Thyroid gland (tissue), 4 donors: Measurements from ENCODE around the gene KLHL41. TPM values are rescaled to one million over a fixed set of nuclear protein-coding genes. Genes with fewer than 3 reads are reported as not detected.
"Not testable (repeated sequence)": the region's sequence is repeated elsewhere in the genome, so short reads cannot be mapped to it uniquely, and the experiment has no call there.

Source experiments
- DNase-seq, 2 donors: peaks; one replicate each; pipeline ENCODE4 v3.0.0-alpha.2; 2019
- H3K27ac ChIP-seq, 3 donors: fragments of 200-600 bp; sonication (generic); 1 replicate in 2 of 3; 2 replicates in 1 of 3; pipeline ENCODE4 v1.5.1; 2016 to 2019; ENCODE audit warnings: mild to moderate bottlenecking in 1 of 3, moderate library complexity in 1 of 3
- H3K27me3 ChIP-seq: fragments of 200-600 bp; sonication (generic); one replicate; pipeline ENCODE4 v1.5.1; 2019
- H3K36me3 ChIP-seq, 2 donors: fragments of 200-600 bp; sonication (generic); one replicate each; pipeline ENCODE4 v1.5.1; 2016 to 2019
- H3K4me1 ChIP-seq, 2 donors: fragments of 200-600 bp; sonication (generic); one replicate each; pipeline ENCODE4 v1.5.1; 2017 to 2019
- H3K4me3 ChIP-seq, 3 donors: fragments of 200-600 bp; sonication (generic); replicated peaks in 1 of 3; 1 replicate in 2 of 3; 2 replicates in 1 of 3; pipeline ENCODE4 v1.5.1; 2016; ENCODE audit warnings: mild to moderate bottlenecking in 1 of 3
- H3K9me3 ChIP-seq: fragments of 200-600 bp; sonication (generic); one replicate; pipeline ENCODE4 v1.5.1; 2017
- POLR2A ChIP-seq, 2 donors: fragments of 450-650 bp; IDR thresholded peaks; one replicate each; pipeline ENCODE4 v1.6.1; 2017; ENCODE audit warnings: antibody characterized with exemption in 2 of 2, mild to moderate bottlenecking in 2 of 2, moderate library complexity in 1 of 2
- WGBS, 2 donors: methylation state at CpG; one replicate each; pipeline ENCODE4 v1.1.5; 2017; 5-methylcytosine and 5-hydroxymethylcytosine counted together
- intact Hi-C: fragments of 100-400 bp; cut with DNase I; formaldehyde crosslinking; loops from one replicate; pipeline ENCODE4 v1.15.1; 2023
- total RNA-seq, 4 donors: library from RNA; depleted of rRNA; stranded (reverse); fragments of >200 nt; gene quantifications; one replicate each; pipeline ENCODE4 v1.2.3, GENCODE V29; 2016
- TF ChIP-seq, protein P1 (sequence below), 6 experiments: fragments of 200-600 bp in 3 of 6; fragments of 450-650 bp in 3 of 6; sonication (generic) in 3 of 6; IDR thresholded peaks; one replicate each; pipeline ENCODE4 v1.5.1; 2016 to 2019; ENCODE audit warnings: antibody characterized with exemption in 6 of 6, mild to moderate bottlenecking in 2 of 6, inconsistent platforms in 1 of 6, moderate library complexity in 1 of 6

The KLHL41 gene
- total RNA-seq, 4 donors from 2014 or later, result 1.9 to 4.9 (median 2.7) TPM

DNA sequence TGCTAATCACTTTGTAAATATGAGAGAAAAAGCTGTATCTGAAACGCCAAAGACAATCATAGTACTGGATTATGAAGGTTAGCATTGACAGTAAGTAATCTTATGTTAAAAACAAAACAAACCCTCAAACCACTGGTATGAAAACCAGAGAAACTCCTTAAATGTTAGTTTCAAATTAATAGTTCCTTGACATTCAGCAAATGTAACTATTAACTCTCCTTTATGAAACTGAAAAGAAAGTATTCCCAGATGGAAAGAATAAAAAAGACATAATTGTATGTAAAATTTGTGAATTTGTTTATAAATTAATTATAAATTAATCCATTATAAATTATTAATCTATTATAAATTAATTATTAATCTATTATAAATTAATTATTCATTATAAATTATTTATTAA is 51.9 kb downstream of the KLHL41 start:
- no peak for DNase-seq
- no peaks in the 10 kb centered on the region for H3K4me1 ChIP-seq
- intact Hi-C loops, result no loop called here
- no peak overlapping the region for H3K4me3 ChIP-seq
- TF ChIP-seq, protein P1, sequence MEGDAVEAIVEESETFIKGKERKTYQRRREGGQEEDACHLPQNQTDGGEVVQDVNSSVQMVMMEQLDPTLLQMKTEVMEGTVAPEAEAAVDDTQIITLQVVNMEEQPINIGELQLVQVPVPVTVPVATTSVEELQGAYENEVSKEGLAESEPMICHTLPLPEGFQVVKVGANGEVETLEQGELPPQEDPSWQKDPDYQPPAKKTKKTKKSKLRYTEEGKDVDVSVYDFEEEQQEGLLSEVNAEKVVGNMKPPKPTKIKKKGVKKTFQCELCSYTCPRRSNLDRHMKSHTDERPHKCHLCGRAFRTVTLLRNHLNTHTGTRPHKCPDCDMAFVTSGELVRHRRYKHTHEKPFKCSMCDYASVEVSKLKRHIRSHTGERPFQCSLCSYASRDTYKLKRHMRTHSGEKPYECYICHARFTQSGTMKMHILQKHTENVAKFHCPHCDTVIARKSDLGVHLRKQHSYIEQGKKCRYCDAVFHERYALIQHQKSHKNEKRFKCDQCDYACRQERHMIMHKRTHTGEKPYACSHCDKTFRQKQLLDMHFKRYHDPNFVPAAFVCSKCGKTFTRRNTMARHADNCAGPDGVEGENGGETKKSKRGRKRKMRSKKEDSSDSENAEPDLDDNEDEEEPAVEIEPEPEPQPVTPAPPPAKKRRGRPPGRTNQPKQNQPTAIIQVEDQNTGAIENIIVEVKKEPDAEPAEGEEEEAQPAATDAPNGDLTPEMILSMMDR (IDR thresholded peaks at IDR 0.05), result no peak
- TF ChIP-seq POLR2A (IDR thresholded peaks at IDR 0.05), result no peak
- no peaks in the 10 kb centered on the region for H3K9me3 ChIP-seq
- no peaks in the 10 kb centered on the region for H3K27me3 ChIP-seq
- H3K36me3 ChIP-seq, result peaks cover 0 to 4% of the 10 kb centered on the region in 2 donors
- H3K27ac ChIP-seq, result no peak overlapping the region
- 96% methylated on average over 1 of the region's 1 CpG for WGBS, 2 donors

DNA sequence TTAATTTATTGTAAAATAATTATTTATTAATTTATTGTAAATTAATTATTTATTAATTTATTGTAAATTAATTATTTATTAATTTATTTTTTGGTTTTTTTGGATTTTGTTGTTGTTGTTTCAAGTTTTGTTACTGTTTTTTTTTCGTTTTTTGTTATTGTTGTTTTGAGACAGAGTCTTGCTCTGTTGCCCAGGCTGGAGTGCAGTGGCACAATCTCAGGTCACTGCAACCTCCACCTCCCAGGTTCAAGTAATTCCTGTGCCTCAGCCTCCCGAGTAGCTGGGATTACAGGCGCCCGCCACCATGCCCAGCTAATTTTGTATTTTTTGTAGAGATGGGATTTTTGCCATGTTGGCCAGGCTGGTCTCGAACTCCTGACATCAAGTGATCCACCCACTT is 52.6 kb downstream of the KLHL41 start:
- H3K9me3 ChIP-seq, H3K4me3 ChIP-seq, H3K36me3 ChIP-seq, DNase-seq, H3K27ac ChIP-seq, H3K27me3 ChIP-seq, intact Hi-C loops, H3K4me1 ChIP-seq: not testable (repeated sequence)
- 97 to 98% methylated on average over 5 of the region's 5 CpGs for WGBS, 2 donors

DNA sequence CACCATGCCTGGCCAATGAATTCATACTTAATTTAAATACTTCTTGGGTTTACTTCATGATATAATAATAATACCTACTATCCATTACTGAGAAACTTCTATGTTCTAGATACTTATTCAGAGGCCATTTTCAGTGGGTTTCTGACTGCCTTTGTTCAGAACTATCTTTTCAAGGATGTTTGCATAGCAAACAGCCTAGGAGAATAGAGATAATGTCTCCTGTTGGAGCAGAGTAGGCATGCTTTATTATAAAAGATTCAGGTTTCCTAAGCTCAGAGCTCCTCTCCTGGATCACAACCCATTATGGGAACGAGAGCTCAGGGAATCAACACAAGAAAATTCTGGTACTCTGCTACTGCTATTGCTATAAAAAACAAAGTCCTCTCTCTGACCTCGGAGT is 53.0 kb downstream of the KLHL41 start:
- no peak overlapping the region for H3K4me3 ChIP-seq
- no peak overlapping the region for H3K27ac ChIP-seq
- H3K4me1 ChIP-seq, result no peaks in the 10 kb centered on the region
- TF ChIP-seq POLR2A (IDR thresholded peaks at IDR 0.05), result no peak
- TF ChIP-seq, protein P1 (IDR thresholded peaks at IDR 0.05), result no peak
- no peaks in the 10 kb centered on the region for H3K9me3 ChIP-seq
- no peak for DNase-seq
- peaks cover 0 to 4% of the 10 kb centered on the region in 2 donors for H3K36me3 ChIP-seq
- 89 to 91% methylated on average over 2 of the region's 2 CpGs for WGBS, 2 donors
- no peaks in the 10 kb centered on the region for H3K27me3 ChIP-seq
- intact Hi-C loops, result no loop called here

DNA sequence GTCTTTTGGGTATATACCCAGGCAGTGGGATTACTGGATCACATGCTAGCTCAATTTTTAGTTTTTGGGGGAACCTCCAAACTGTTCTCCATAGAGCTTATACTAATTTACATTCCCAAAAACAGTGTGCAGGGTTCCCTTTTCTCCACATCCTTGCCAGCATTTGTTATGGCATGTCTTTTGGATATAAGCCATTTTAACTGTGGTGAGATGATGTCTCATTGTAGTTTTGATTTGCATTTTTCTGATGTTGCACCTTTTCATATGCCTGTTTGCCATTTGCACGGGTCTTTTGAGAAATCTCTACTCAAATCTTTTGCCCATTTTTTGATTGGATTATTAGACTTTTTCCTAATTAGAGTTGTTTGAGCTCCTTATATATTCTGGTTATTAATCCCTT is 56.2 kb downstream of the KLHL41 start:
- no peak overlapping the region for H3K4me3 ChIP-seq
- intact Hi-C loops, result no loop called here
- H3K27ac ChIP-seq, result no peak overlapping the region
- H3K36me3 ChIP-seq, result no peaks in the 10 kb centered on the region
- 95 to 96% methylated on average over 1 of the region's 1 CpG for WGBS, 2 donors
- TF ChIP-seq POLR2A (IDR thresholded peaks at IDR 0.05), result no peak
- TF ChIP-seq, protein P1 (IDR thresholded peaks at IDR 0.05), result no peak
- no peak for DNase-seq
- H3K27me3 ChIP-seq, result no peaks in the 10 kb centered on the region
- H3K9me3 ChIP-seq, result no peaks in the 10 kb centered on the region
- H3K4me1 ChIP-seq, result no peaks in the 10 kb centered on the region

DNA sequence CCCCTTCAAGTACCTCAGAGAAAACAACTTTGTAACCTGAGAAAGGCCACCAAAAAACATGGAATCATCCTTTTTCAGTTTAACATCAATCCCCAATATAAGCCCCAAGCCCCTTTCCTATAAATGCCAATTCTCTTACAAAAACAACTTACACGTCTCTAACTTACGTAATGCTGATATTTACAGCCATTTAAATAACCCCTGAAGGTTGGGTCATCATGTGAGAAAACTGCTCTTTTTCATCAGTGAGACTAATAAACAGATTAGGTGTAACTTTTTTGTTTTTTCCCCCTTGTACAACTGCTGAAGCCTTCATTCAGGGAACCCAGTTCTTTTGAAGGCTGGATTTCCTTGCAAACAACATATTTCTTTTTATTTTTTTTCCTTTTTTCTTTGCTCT is 60.4 kb downstream of the KLHL41 start:
- intact Hi-C loops, result no loop called here
- TF ChIP-seq, protein P1 (IDR thresholded peaks at IDR 0.05), result no peak
- TF ChIP-seq POLR2A (IDR thresholded peaks at IDR 0.05), result no peak
- Histone ChIP-seq H3K4me3 (no peak overlapping the region), H3K27me3 (no peaks in the 10 kb centered on the region), H3K27ac (no peak overlapping the region), H3K4me1 (peaks cover 0 to 8% of the 10 kb centered on the region in 2 donors), H3K9me3 (no peaks in the 10 kb centered on the region), H3K36me3 (no peaks in the 10 kb centered on the region)
- 88 to 90% methylated on average over 2 of the region's 2 CpGs for WGBS, 2 donors
- no peak for DNase-seq

DNA sequence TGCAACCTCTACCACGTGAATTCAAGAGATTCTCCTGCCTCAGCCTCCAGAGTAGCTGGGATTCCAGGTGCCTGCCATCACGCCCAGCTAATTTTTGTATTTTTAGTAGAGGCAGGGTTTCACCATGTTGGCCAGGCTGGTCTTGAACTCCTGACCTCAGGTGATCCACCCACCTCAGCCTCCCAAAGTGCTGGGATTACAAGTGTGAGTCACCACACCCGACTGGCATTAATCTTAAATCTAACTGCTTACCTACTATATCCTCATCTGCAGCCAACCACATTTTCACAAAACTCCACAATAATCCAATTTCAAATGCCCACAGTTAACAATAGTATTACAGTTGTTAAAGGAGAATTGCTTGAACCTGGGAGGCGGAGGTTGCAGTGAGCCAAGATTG is 61.2 kb downstream of the KLHL41 start:
- H3K36me3 ChIP-seq, DNase-seq, intact Hi-C loops, H3K27ac ChIP-seq, H3K9me3 ChIP-seq, H3K4me1 ChIP-seq, H3K27me3 ChIP-seq, H3K4me3 ChIP-seq: not testable (repeated sequence)
- 96% methylated on average over 4 of the region's 4 CpGs for WGBS, 2 donors
